IMR-90 (cell line): ENCODE results near the gene XCR1. TPM values are rescaled to one million over a fixed set of nuclear protein-coding genes. Genes with fewer than 3 reads are reported as not detected.

Experiments
- ATAC-seq: fragments of 200-7000 bp; cut with Tn5 transposase; 2 replicates; pipeline ENCODE4 v1.9.1; 2020; ENCODE audit warnings: low read depth, mild to moderate bottlenecking, moderate library complexity
- Bru-seq: library from RNA; stranded (reverse); fragments of 400-500 nt; gene quantifications from one replicate; lab custom pipeline; 2021; lab: Mats Ljungman, UMichigan
- BruChase-seq, 2 experiments: library from RNA; stranded (reverse); fragments of 400-500 nt; gene quantifications; one replicate each; lab custom pipeline; 2021; lab: Mats Ljungman, UMichigan
- BruUV-seq: library from RNA; stranded (reverse); fragments of 400-500 nt; replicated peaks from 2 replicates; lab custom pipeline; 2021; lab: Mats Ljungman, UMichigan
- CTCF ChIA-PET: fragments of 300-600 bp; formaldehyde crosslinking; extraction: SDS; loops from one replicate; lab custom pipeline; 2021; ENCODE audit warnings: antibody characterized with exemption; lab: Yijun Ruan, JAX
- POLR2A ChIA-PET: fragments of 300-600 bp; sonication (Branson Sonifier 250); formaldehyde crosslinking; loops from one replicate; lab custom pipeline; 2022; ENCODE audit warnings: antibody characterized with exemption; ENCODE audit not compliant: unreplicated experiment; lab: Charles Lee
- DNase-seq: peaks from one replicate; pipeline ENCODE4 v3.0.0; 2013
- H2AFZ ChIP-seq: replicated peaks from 2 replicates; pipeline ENCODE3; 2013; ENCODE audit warnings: low read length, mild to moderate bottlenecking; ENCODE audit not compliant: poor library complexity
- H2AK5ac ChIP-seq: 2 replicates; pipeline ENCODE4 v1.6.1; 2013; ENCODE audit warnings: low read depth, low read length, inconsistent platforms
- H2AK9ac ChIP-seq: replicated peaks from 2 replicates; pipeline ENCODE3; 2013; ENCODE audit warnings: mild to moderate bottlenecking, low read depth, low read length, moderate library complexity; ENCODE audit not compliant: poor library complexity
- H2BK120ac ChIP-seq: 2 replicates; pipeline ENCODE4 v1.6.1; 2013; ENCODE audit warnings: low read depth, low read length, inconsistent platforms
- H2BK15ac ChIP-seq: 3 replicates; pipeline ENCODE4 v1.6.1; 2013; ENCODE audit warnings: low read depth, low read length, inconsistent platforms
- H2BK20ac ChIP-seq: 2 replicates; pipeline ENCODE4 v1.6.1; 2013; ENCODE audit warnings: low read depth, mild to moderate bottlenecking, inconsistent platforms, low read length, moderate library complexity
- H2BK5ac ChIP-seq: 2 replicates; pipeline ENCODE4 v1.6.1; 2013; ENCODE audit warnings: mild to moderate bottlenecking, low read depth, low read length, inconsistent platforms; ENCODE audit not compliant: poor library complexity, severe bottlenecking
- H3K14ac ChIP-seq: replicated peaks from 2 replicates; pipeline ENCODE4 v1.6.1; 2013; ENCODE audit warnings: low read depth, low read length, inconsistent platforms
- H3K18ac ChIP-seq: 2 replicates; pipeline ENCODE4 v1.6.1; 2013; ENCODE audit warnings: low read depth, low read length, control low read depth
- H3K23ac ChIP-seq: 2 replicates; pipeline ENCODE4 v1.6.1; 2013; ENCODE audit warnings: low read depth, low read length, inconsistent platforms
- H3K27ac ChIP-seq: 2 replicates; pipeline ENCODE4 v1.5.1; 2013; ENCODE audit warnings: mild to moderate bottlenecking, control low read depth, low read length; ENCODE audit not compliant: insufficient read depth
- H3K27me3 ChIP-seq: 2 replicates; pipeline ENCODE4 v1.6.1; 2013; ENCODE audit warnings: low read length; ENCODE audit not compliant: control insufficient read depth, insufficient read depth
- H3K36me3 ChIP-seq: 2 replicates; pipeline ENCODE4 v1.6.1; 2013; ENCODE audit warnings: low read length, mixed read lengths; ENCODE audit not compliant: control insufficient read depth, insufficient read depth
- H3K4ac ChIP-seq: 2 replicates; pipeline ENCODE4 v1.6.1; 2013; ENCODE audit warnings: low read depth, low read length, inconsistent platforms
- H3K4me1 ChIP-seq: 2 replicates; pipeline ENCODE4 v1.6.1; 2013; ENCODE audit warnings: low read length, mixed read lengths; ENCODE audit not compliant: control insufficient read depth, insufficient read depth
- H3K4me2 ChIP-seq: 2 replicates; pipeline ENCODE4 v1.6.1; 2013; ENCODE audit warnings: low read depth, mild to moderate bottlenecking, control low read depth, low read length, moderate library complexity
- H3K4me3 ChIP-seq: 2 replicates; pipeline ENCODE4 v1.5.1; 2013; ENCODE audit warnings: low read depth, mild to moderate bottlenecking, control low read depth, low read length, moderate library complexity; ENCODE audit not compliant: insufficient read depth
- H3K56ac ChIP-seq: 2 replicates; pipeline ENCODE4 v1.6.1; 2013; ENCODE audit warnings: low read length, inconsistent platforms; ENCODE audit not compliant: insufficient read depth; ENCODE audit errors: extremely low read depth
- H3K79me1 ChIP-seq, 2 experiments: 2 replicates each; pipeline ENCODE4 v1.6.1; 2013; ENCODE audit warnings: low read length in 2 of 2, inconsistent platforms in 1 of 2, low read depth in 1 of 2
- H3K9ac ChIP-seq: 2 replicates; pipeline ENCODE4 v1.6.1; 2013; ENCODE audit warnings: low read depth, low read length, control low read depth
- H3K9me1 ChIP-seq: 2 replicates; pipeline ENCODE4 v1.6.1; 2013; ENCODE audit warnings: low read length, inconsistent platforms; ENCODE audit not compliant: insufficient read depth
- H3K9me3 ChIP-seq: 2 replicates; pipeline ENCODE4 v1.6.1; 2013; ENCODE audit warnings: low read length; ENCODE audit not compliant: control insufficient read depth, insufficient read depth
- H4K20me1 ChIP-seq: 2 replicates; pipeline ENCODE4 v1.6.1; 2013; ENCODE audit warnings: low read length, inconsistent platforms; ENCODE audit not compliant: insufficient read depth
- H4K5ac ChIP-seq: 2 replicates; pipeline ENCODE4 v1.6.1; 2013; ENCODE audit warnings: mild to moderate bottlenecking, low read depth, low read length, control low read depth
- H4K8ac ChIP-seq, 2 experiments: 2 replicates each; pipeline ENCODE4 v1.6.1; 2013; ENCODE audit warnings: low read depth in 2 of 2, low read length in 2 of 2, control low read depth in 1 of 2, inconsistent platforms in 1 of 2
- H4K91ac ChIP-seq: 2 replicates; pipeline ENCODE4 v1.6.1; 2013; ENCODE audit warnings: low read depth, low read length, inconsistent platforms; ENCODE audit not compliant: insufficient read depth
- BHLHE40 ChIP-seq: fragments of 150-350 bp; IDR thresholded peaks from 2 replicates; pipeline ENCODE4 v1.6.1; 2016; ENCODE audit warnings: mild to moderate bottlenecking, low read depth, low read length
- MAFK ChIP-seq: IDR thresholded peaks from 2 replicates; pipeline ENCODE4 v1.6.1; 2012; ENCODE audit warnings: low read depth, low read length, improper control_type of control experiment
- MAZ ChIP-seq: IDR thresholded peaks from 2 replicates; pipeline ENCODE4 v1.6.1; 2012; ENCODE audit warnings: low read depth, mild to moderate bottlenecking, low read length, improper control_type of control experiment, moderate library complexity, borderline replicate concordance
- NFE2L2 ChIP-seq: fragments of 150-350 bp; IDR thresholded peaks from 2 replicates; pipeline ENCODE4 v1.6.1; 2016; ENCODE audit warnings: low read depth, mild to moderate bottlenecking, low read length
- RFX5 ChIP-seq: IDR thresholded peaks from 2 replicates; pipeline ENCODE4 v1.8.0; 2012; ENCODE audit warnings: low read depth, mild to moderate bottlenecking, low read length, moderate library complexity
- WGBS, 2 experiments: methylation state at CpG; one replicate each; pipeline versions ENCODE4 v1.1.5 to v1.1.7; 2013; ENCODE audit warnings: missing lambda C conversion rate in 2 of 2; ENCODE audit not compliant: insufficient read length in 1 of 2; ENCODE audit errors: extremely low coverage in 2 of 2; 5-methylcytosine and 5-hydroxymethylcytosine counted together
- dilution Hi-C: fragments of 300-500 bp; cut with HindIII; formaldehyde crosslinking; loops from one replicate; pipeline ENCODE4 v1.14.3; 2018; ENCODE audit warnings: low sequenced_read_pairs; ENCODE audit not compliant: unreplicated experiment
- in situ Hi-C: fragments of 300-500 bp; cut with MboI; formaldehyde crosslinking; loops from 3 replicates; pipeline ENCODE4 v1.14.3; 2019; ENCODE audit warnings: low sequenced_read_pairs, inconsistent platforms, mixed read lengths
- intact Hi-C: fragments of 100-400 bp; cut with micrococcal nuclease; formaldehyde crosslinking; loops from 2 replicates; pipeline ENCODE4 v1.10.0; 2022
- long read RNA-seq: library from polyadenylated mRNA; unstranded; transcript quantifications from one replicate; pipeline ENCODE4 v2.0.0, GENCODE V29; 2021; ENCODE audit not compliant: unreplicated experiment
- polyA plus RNA-seq, 3 experiments: library from polyadenylated mRNA; depleted of rRNA; stranded (reverse); fragments of >200 nt; gene quantifications; 2 replicates each; pipeline ENCODE4 v1.2.3, GENCODE V29; 2012; ENCODE audit warnings: low replicate concordance in 1 of 3
- total RNA-seq: library from RNA; depleted of rRNA; stranded (reverse); fragments of >200 nt; gene quantifications from 2 replicates; pipeline ENCODE4 v1.2.3, GENCODE V29; 2012; rRNA removed

Gene XCR1
- total RNA-seq (not detected in 2 replicates), polyA plus RNA-seq (2012; rRNA removed) (not detected in 2 replicates), Bru-seq, nascent RNA (not detected), BruChase-seq, experiment 1, labeled RNA remaining after a 6-hour chase (not detected), BruChase-seq, experiment 2, labeled RNA remaining after a 2-hour chase (not detected)
- not detected in 2 replicates for polyA plus RNA-seq (2012; cell fraction: cytosol; rRNA removed)
- polyA plus RNA-seq (2012; cell fraction: nucleus; rRNA removed; ENCODE audit: low replicate concordance) = not detected in 2 replicates
- long read RNA-seq = 0 reads

- Histone ChIP-seq H3K4ac (no peak within 1 kb of the TSS), H4K8ac (no peak within 1 kb of the TSS), H4K20me1 (no peaks in the 10 kb centered on the region), H3K9me1 (no peaks in the 10 kb centered on the region), H3K18ac (no peak within 1 kb of the TSS), H3K27me3 (peaks cover 5% of the 10 kb centered on the region), H2AFZ (no peak within 1 kb of the TSS), H2BK20ac (no peak within 1 kb of the TSS), H3K4me1 (no peaks in the 10 kb centered on the region), H3K23ac (no peak within 1 kb of the TSS), H4K91ac (no peak within 1 kb of the TSS), H3K27ac (no peak within 1 kb of the TSS), H3K14ac (no peak within 1 kb of the TSS), H3K4me3 (no peak within 1 kb of the TSS), H3K36me3 (no peaks in the 10 kb centered on the region), H2BK120ac (no peak within 1 kb of the TSS), H4K5ac (no peak within 1 kb of the TSS), H2AK5ac (no peak within 1 kb of the TSS), H3K4me2 (no peak within 1 kb of the TSS), H3K56ac (no peak within 1 kb of the TSS), H3K9ac (no peak within 1 kb of the TSS), H3K9me3 (peaks cover 9% of the 10 kb centered on the region), H2BK5ac (no peak within 1 kb of the TSS), H2BK15ac (no peak within 1 kb of the TSS), H3K79me1 (no peaks in the 10 kb centered on the region), H2AK9ac (no peak within 1 kb of the TSS)
- ChIA-PET POLR2A (no interaction called here), CTCF (no interaction called here)
- TF ChIP-seq MAFK (no peak), BHLHE40 (no peak), NFE2L2 (no peak), MAZ (no peak), RFX5 (no peak)
- in situ Hi-C loops = no loop called here
- no peak for ATAC-seq
- dilution Hi-C loops = no loop called here
- no TSS peak for BruUV-seq
- no peak for DNase-seq
- 92% methylated on average over 2 of the region's 3 CpGs; no CpG with 5 or more reads in 1 of the 2 experiments for WGBS, 2 experiments
- intact Hi-C loops = no loop called here
Observed at GRCh38 chr3:46027021-46027705, at the start of gene XCR1. Gene XCR1 (minus strand): TSS chr3:46027483. CDS start chr3:46021947, 5,536 bp downstream.
